Measurements from ENCODE around the gene INPP5F. TPM values are rescaled to one million over a fixed set of nuclear protein-coding genes. Genes with fewer than 3 reads are reported as not detected.
A peak's percentile ranks its signal among the peaks of the same experiment; 100 is the strongest.
"Not testable (repeated sequence)": the region's sequence is repeated elsewhere in the genome, so short reads cannot be mapped to it uniquely, and the experiment has no call there.

INPP5F gene
- total RNA-seq, 3 donors from 2014 or later = 18.1 to 23.6 (median 21.1) TPM

DNA sequence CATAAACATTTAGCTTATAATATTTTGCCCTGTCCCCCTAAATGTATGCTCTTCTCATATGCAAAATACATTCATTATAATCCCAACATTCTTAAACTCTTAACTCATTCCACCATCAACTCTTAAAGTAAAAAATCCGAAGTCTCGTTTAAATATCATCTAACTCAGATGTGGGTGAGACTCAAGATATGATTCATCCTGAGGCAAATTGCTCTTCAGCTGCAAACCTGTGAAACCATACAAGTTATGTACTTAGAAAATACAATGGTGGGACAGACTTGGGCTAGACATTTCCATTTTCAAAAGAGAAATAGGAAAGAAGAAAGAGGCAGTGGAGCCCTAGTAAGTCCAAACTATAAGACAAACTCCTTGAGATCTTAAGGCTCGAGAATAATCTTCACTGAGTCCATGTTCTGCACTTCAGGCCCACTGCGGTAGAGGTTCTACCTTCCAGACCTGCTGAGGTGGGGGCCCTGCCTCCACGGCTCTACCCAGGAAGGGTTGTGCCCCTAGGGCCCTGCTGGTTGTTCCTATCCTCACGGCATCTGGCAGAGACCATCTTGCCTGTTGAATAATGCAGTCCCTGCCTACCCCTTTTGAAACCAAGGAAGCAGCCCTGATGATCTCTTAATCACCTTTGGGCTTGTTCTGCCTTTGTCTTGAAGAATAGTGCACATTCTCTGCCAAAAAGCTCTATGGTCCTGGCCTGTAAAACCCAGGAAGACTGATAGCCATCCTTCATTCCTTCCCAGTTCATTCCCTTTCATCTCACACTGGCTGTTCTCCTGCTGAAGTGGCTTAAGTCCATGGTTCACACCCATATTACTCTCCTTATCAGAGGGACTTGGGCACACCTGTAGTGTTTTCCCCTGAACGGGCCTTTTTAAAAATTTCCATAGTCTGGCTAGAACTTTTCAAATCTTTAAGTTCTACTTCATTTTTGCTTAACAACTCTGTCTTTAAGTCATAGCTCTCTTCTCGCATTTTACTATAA, 37.3 kb downstream of the INPP5F start:
- Mint-ChIP-seq H3K27me3 (ENCODE audit: low read depth) (no peaks in the 10 kb centered on the region), H3K36me3 (ENCODE audit: insufficient read depth) (peaks cover 10% of the 10 kb centered on the region), H3K9me3 (no peaks in the 10 kb centered on the region), H3K4me3 (no peak overlapping the region), H3K4me1 (ENCODE audit: low read depth) (peaks cover 4% of the 10 kb centered on the region)
- ATAC-seq (peak; percentile 56 to 58), DNase-seq (no peak)

DNA sequence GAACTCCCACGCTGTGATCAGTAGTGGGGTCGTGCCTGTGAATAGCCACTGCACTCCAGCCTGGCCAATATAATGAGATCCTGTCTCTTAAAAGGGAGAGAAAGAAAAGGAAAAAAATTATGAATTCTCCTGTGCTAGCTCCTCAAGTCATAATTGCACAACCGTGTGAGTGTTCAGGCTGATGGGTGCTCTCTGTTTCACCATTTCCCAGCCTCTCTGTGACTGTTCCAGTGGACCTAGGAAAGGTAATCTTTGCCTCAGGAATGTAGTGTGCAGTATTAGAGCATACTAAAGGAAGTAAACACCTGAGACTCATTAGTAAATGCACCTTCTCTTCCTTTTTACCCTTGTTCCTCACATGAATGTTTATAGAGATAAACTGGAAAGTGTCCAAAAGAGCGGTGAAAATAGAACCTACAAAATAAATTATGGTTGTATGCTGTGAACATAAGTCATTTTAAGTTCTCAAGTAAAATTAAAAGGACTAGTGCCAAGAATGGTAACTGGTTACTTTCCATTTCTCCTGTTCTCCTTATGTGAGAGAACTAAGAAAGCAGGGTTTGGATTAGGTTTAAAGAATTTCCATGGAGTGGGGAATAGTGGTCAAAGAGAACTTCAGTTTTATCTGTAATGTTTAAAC, 42.7 kb downstream of the INPP5F start:
- Mint-ChIP-seq H3K4me1 (ENCODE audit: low read depth) (peaks cover 3% of the 10 kb centered on the region), H3K27me3 (ENCODE audit: low read depth) (no peaks in the 10 kb centered on the region), H3K4me3 (no peak overlapping the region), H3K36me3 (ENCODE audit: insufficient read depth) (peaks cover 13% of the 10 kb centered on the region), H3K9me3 (no peaks in the 10 kb centered on the region)
- DNase-seq = no peak
- no peak for ATAC-seq

DNA sequence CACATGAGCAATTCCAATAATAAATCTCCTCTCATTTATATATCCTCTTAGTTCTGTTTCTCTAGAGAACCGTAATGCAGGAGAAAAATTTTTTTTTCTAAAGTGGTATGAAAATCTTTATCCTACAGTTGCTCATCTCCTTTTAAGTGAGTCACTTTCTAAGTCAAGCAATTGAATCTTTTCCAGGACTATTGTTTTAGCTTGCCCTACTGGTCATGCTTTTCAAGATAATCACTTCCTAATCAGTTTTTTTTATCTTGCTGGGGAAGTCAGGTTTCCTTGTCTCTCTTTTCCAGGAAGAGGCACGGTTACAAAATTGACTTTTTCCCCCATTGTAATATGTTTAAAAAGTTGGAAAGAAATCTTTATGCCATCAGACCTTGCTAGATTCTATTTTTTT, 44.0 kb downstream of the INPP5F start:
- ATAC-seq = no peak
- H3K27me3 Mint-ChIP-seq (ENCODE audit: low read depth) = no peaks in the 10 kb centered on the region
- H3K36me3 Mint-ChIP-seq (ENCODE audit: insufficient read depth) = peaks cover 13% of the 10 kb centered on the region
- no peak for DNase-seq
- H3K4me1 Mint-ChIP-seq (ENCODE audit: low read depth) = peaks cover 3% of the 10 kb centered on the region
- no peaks in the 10 kb centered on the region for H3K9me3 Mint-ChIP-seq
- no peak overlapping the region for H3K4me3 Mint-ChIP-seq

DNA sequence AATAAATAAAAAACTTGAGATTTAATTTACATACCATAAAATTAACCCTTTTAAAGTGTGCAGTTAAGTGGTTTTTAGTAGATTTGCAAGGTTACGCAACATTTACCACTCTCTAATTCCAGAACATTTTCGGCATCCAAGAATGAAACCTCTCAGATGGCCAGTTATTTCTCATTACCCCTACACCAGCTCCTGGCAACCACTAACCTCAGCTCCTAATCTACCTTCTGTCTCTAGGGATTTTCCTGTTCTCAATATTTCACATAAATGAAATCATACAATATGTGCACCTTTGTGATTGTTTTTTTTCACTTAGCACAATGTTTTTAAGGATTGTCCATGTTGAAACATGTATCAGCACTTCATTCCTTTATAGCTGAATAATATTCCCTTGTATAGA, 45.1 kb downstream of the INPP5F start:
- H3K9me3 Mint-ChIP-seq = no peaks in the 10 kb centered on the region
- H3K36me3 Mint-ChIP-seq (ENCODE audit: insufficient read depth) = peaks cover 17% of the 10 kb centered on the region
- no peak overlapping the region for H3K4me3 Mint-ChIP-seq
- H3K4me1 Mint-ChIP-seq (ENCODE audit: low read depth) = peaks cover 10% of the 10 kb centered on the region
- ATAC-seq = no peak
- no peaks in the 10 kb centered on the region for H3K27me3 Mint-ChIP-seq (ENCODE audit: low read depth)
- DNase-seq = no peak

DNA sequence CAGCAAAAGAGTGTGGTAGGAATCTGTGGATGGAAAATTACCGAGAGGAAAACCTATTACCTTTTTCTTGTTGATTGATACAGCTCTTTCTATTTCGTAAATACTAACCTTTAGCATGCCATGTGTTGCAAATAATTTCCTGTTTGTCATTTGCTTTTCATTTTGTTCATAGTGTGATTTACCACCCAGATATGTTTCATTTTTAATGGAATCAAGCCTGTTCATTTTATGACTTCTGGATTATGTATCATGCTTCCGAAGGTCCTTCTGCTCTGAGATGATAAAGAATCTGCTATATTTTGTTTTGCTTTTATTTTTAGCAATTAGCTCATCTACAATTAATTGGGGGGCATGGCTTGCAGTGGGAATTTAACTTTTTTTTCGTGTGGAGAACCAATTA, 46.5 kb downstream of the INPP5F start:
- H3K4me1 Mint-ChIP-seq (ENCODE audit: low read depth) = peaks cover 10% of the 10 kb centered on the region
- H3K36me3 Mint-ChIP-seq (ENCODE audit: insufficient read depth) = peaks cover 17% of the 10 kb centered on the region
- DNase-seq (no peak), ATAC-seq (no peak)
- no peak overlapping the region for H3K4me3 Mint-ChIP-seq
- no peaks in the 10 kb centered on the region for H3K9me3 Mint-ChIP-seq
- H3K27me3 Mint-ChIP-seq (ENCODE audit: low read depth) = no peaks in the 10 kb centered on the region

DNA sequence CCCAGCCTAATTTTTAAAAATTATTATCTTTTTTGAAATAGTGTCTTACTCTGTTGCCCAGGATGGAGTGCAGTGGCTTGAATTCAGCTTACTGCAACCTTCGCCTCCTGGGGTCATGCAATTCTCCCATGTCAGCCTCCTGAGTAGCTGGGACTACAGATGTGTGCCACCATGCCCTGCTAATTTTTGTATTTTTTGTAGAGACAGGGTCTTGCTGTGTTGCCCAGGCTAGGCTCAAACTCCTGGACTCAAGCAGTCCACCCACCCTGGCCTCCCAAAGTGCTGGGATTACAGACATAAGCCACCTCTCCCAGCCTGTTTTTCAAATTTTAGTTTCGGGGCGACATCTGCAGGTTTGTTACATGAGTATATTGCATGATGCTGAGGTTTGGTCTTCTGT, 47.2 kb downstream of the INPP5F start:
- not testable (repeated sequence) for H3K4me3 Mint-ChIP-seq; H3K9me3 Mint-ChIP-seq; DNase-seq; H3K27me3 Mint-ChIP-seq (ENCODE audit: low read depth); ATAC-seq; H3K4me1 Mint-ChIP-seq (ENCODE audit: low read depth)
- H3K36me3 Mint-ChIP-seq (ENCODE audit: insufficient read depth) = peaks cover 17% of the 10 kb centered on the region

DNA sequence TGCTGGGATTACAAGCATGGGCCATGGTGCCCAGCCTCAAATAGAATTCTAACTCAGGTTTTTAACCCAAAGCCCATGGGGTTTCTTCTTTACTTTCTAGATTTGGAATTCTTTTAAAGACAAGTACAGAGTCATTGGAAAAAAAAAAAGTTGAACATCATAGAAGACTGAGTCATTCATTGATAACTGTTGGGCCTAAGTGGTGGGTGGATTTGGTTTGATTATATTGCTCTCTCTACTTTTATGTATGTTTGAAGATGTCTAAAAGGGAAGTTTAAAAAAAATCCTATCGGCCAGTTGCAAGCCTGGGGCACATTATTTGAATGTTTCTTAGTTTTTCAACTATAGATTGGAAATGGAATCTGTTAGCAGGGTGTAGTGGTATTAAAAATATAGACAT, 49.7 kb downstream of the INPP5F start:
- Mint-ChIP-seq H3K36me3 (ENCODE audit: insufficient read depth) (peaks cover 13% of the 10 kb centered on the region), H3K27me3 (ENCODE audit: low read depth) (no peaks in the 10 kb centered on the region), H3K4me3 (no peak overlapping the region), H3K4me1 (ENCODE audit: low read depth) (peaks cover 10% of the 10 kb centered on the region), H3K9me3 (no peaks in the 10 kb centered on the region)
- DNase-seq (no peak), ATAC-seq (no peak)

DNA sequence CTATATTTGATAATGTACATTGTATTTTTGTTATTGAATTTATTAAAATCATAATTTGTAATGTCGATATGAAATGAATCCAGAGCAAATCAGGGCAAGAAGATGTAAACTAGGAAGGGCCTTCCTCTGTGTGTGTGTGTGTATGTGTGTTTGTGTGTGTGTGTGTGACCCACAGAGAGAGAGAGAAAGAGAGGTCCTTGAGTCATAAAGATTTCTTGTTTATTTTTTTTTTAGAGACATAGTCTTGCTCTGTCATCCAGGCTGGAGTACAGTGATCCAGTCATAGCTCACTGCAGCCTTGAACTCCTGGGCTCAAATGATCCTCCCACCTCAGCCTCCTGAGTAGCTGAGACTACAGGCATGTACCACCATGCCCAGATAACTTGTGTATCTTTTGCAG, 50.7 kb downstream of the INPP5F start:
- H3K36me3 Mint-ChIP-seq (ENCODE audit: insufficient read depth) = peaks cover 17% of the 10 kb centered on the region
- ATAC-seq (no peak), DNase-seq (no peak)
- H3K27me3 Mint-ChIP-seq (ENCODE audit: low read depth) = no peaks in the 10 kb centered on the region
- no peak overlapping the region for H3K4me3 Mint-ChIP-seq
- no peaks in the 10 kb centered on the region for H3K9me3 Mint-ChIP-seq
- H3K4me1 Mint-ChIP-seq (ENCODE audit: low read depth) = peaks cover 10% of the 10 kb centered on the region

DNA sequence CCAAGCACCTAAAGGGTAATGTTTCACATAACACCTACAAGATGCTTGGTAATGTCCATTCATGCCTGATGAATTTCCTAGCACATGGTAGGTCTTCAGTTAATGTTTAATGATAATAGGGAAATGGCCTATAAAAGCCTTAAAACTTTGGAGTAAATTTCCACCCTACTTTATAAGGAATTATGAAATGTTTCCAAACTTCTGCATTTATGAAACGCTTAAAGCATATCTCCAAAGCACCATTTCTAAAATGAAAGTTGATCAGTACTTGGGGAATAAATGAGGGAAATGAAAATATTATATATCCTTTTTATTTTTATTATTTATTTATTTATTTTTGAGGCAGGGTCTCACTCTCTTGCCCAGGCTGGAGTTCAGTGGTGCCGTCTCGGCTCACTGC, 51.8 kb downstream of the INPP5F start:
- Mint-ChIP-seq H3K4me1 (ENCODE audit: low read depth) (peaks cover 7% of the 10 kb centered on the region), H3K36me3 (ENCODE audit: insufficient read depth) (peaks cover 16% of the 10 kb centered on the region), H3K4me3 (no peak overlapping the region), H3K27me3 (ENCODE audit: low read depth) (no peaks in the 10 kb centered on the region), H3K9me3 (no peaks in the 10 kb centered on the region)
- DNase-seq = no peak
- ATAC-seq = no peak

DNA sequence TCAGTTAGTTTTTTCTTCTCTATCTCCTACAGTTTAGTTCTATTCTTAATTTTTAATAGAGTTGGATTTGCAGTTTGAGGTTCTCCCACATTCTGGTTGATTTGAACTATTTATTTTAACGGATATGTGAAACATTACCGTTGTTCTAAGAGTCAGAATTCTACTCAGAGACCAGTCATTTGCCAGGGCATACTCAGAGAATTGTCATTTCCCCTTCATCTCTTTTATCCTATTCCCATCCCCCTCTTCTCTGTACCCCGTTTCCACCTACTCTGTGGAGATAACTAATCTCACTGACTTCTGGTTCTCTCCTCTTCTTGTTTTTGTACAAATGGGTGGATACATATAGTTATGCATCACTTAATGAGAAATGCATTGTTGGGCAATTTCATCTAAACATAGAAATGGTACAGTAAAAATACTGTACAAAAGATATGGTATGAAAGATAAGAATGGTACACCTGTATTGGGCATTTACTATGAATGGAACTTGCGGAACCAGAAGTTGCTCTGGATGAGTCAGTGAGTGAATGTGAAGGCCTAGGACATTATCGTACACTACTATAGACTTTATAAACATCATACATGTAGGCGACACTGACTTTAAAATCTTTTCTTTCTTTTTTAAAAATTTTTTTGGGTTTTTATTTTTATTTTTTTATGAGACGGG, 53.1 kb downstream of the INPP5F start:
- ATAC-seq = no peak
- Mint-ChIP-seq H3K9me3 (no peaks in the 10 kb centered on the region), H3K4me3 (no peak overlapping the region), H3K4me1 (ENCODE audit: low read depth) (peaks cover 15% of the 10 kb centered on the region), H3K36me3 (ENCODE audit: insufficient read depth) (peaks cover 14% of the 10 kb centered on the region), H3K27me3 (ENCODE audit: low read depth) (no peaks in the 10 kb centered on the region)
- no peak for DNase-seq

DNA sequence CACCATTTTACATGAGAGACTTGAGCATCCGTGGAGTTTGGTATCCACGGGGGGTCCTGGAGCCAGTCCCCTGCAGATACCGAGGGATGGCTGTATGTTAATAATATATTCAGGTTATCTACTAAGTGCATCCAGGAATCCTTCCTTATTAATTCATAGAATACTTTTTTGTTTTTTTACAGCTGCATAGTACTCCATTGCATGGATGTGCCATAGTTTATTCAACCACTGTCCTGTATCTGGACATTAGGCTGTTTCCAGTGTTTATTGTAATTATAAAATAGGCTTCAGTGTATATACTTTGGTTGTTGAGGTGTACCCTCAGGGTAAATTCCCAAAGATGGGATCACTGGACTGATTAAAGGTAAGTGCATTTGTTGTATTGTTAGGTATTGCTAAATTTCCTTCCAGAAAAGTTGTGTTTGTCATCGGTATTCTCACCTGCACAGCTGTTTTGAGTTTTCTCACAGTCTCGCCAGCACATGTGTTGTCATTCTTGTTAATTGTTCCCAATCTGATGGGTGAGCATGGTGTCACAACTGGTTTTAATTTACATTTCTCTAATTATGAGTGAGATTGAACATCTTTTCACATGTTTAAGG, 55.1 kb downstream of the INPP5F start:
- Mint-ChIP-seq H3K4me1 (ENCODE audit: low read depth) (peaks cover 22% of the 10 kb centered on the region), H3K9me3 (no peaks in the 10 kb centered on the region), H3K4me3 (no peak overlapping the region), H3K27me3 (ENCODE audit: low read depth) (no peaks in the 10 kb centered on the region), H3K36me3 (ENCODE audit: insufficient read depth) (peaks cover 8% of the 10 kb centered on the region)
- no peak for ATAC-seq
- no peak for DNase-seq

DNA sequence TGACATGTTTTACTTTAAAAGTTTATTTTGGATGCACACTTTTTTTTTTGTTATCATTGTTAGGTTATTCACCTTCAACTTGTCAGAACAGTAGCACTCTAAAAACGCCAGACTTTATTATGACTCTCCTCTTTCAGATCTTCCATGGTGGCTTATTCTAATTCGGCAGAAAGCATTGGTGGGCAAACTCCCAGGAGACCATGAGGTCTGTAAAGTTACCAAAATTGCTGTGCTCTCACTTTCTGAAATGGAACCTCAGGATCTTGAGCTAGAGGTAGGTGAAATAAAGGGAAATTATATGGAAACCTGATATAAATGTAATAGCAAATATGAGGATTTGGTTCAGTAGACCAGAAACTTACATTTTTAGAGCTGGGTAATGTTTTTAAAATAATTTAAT, 55.6 kb downstream of the INPP5F start:
- no peak overlapping the region for H3K4me3 Mint-ChIP-seq
- H3K36me3 Mint-ChIP-seq (ENCODE audit: insufficient read depth) = peaks cover 8% of the 10 kb centered on the region
- ATAC-seq (no peak), DNase-seq (no peak)
- H3K9me3 Mint-ChIP-seq = no peaks in the 10 kb centered on the region
- H3K4me1 Mint-ChIP-seq (ENCODE audit: low read depth) = peaks cover 22% of the 10 kb centered on the region
- H3K27me3 Mint-ChIP-seq (ENCODE audit: low read depth) = no peaks in the 10 kb centered on the region

DNA sequence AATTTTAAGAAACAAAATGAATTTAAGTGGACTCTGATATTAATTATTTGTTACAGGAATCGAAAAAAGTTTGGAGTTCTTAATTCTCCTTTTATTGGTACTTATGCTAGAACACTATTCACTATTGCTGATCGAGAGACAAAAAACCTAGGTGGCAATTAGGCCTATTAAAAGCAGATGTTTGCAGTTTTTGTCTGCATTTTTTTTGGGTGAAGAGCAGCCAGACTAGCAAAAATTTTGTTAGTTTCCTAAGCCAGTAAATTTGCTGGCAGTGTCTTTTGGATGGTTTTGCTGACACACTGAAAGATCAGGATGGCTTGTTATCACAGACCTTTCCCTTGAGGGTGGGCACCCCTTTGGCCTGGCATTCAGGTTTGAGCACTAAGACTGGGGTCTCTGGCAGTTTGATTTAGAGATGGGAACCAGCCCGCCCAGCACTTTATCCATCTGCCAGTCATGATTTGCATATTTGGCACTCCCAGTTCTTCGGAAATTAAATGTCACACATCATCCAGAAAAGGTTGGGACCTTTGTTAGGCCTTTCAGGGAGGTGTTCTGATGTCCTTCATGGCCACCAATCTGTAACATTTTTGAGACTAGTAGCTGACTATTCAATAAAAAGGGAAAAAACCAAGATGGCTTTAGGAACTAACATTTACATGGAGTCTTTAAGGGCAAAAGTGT, 57.3 kb downstream of the INPP5F start:
- peaks cover 27% of the 10 kb centered on the region for H3K4me1 Mint-ChIP-seq (ENCODE audit: low read depth)
- no peaks in the 10 kb centered on the region for H3K27me3 Mint-ChIP-seq (ENCODE audit: low read depth)
- no peak overlapping the region for H3K4me3 Mint-ChIP-seq
- H3K9me3 Mint-ChIP-seq = no peaks in the 10 kb centered on the region
- ATAC-seq = no peak
- no peak for DNase-seq
- peaks cover 10% of the 10 kb centered on the region for H3K36me3 Mint-ChIP-seq (ENCODE audit: insufficient read depth)

DNA sequence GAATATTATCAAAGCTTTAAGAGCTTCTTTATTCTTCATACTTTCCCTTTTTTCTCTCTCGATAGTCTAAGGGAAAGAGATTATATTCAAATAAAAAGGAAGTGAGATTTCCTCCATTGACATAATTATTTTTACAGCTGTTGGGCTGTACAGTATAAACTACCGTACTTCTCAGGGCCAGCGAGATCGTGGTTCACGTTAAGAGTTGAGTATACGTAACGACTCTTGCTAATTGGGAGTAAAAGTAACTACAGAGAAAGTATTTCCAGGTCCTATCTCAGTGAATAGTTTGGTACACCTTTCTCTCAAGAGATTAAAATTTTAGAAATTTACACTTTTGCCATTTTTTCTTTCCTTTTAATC, 57.8 kb downstream of the INPP5F start:
- H3K27me3 Mint-ChIP-seq (ENCODE audit: low read depth) = no peaks in the 10 kb centered on the region
- H3K9me3 Mint-ChIP-seq = no peaks in the 10 kb centered on the region
- ATAC-seq (no peak), DNase-seq (no peak)
- H3K36me3 Mint-ChIP-seq (ENCODE audit: insufficient read depth) = peaks cover 11% of the 10 kb centered on the region
- H3K4me1 Mint-ChIP-seq (ENCODE audit: low read depth) = peaks cover 27% of the 10 kb centered on the region
- peak overlapping the region; percentile 16 for H3K4me3 Mint-ChIP-seq

Data from activated T-cell treated with anti-CD3 and anti-CD28 coated beads, Interleukin-2, amount 50 U/mL, for 4 hours (primary cell).